NCI-H187 (cell line): ENCODE measurements around the gene GAP43.

ENCODE experiments used
- DNase-seq, 2 experiments: peaks; one replicate each; lab custom pipeline; 2025; lab: John Stamatoyannopoulos, UW

Gene GAP43

GRCh38 chr3:115662356-115662755 lies 39.0 kb downstream of the GAP43 start:
- no peak for DNase-seq

GRCh38 chr3:115663414-115663813 lies 40.1 kb downstream of the GAP43 start:
- no peak for DNase-seq

- DNase-seq, result no peak
Observed at GRCh38 chr3:115666081-115666480, 42.8 kb downstream of the GAP43 start.

GRCh38 chr3:115666920-115667737 lies 43.8 kb downstream of the GAP43 start:
- DNase-seq, result no peak

- no peak for DNase-seq
Observed at GRCh38 chr3:115667738-115668065, 44.4 kb downstream of the GAP43 start.

- DNase-seq, result no peak
Observed at GRCh38 chr3:115670911-115671310, 47.6 kb downstream of the GAP43 start.

- no peak for DNase-seq
Observed at GRCh38 chr3:115671761-115672455, 48.6 kb downstream of the GAP43 start.

- no peak for DNase-seq
Observed at GRCh38 chr3:115673881-115674280, 50.6 kb downstream of the GAP43 start.

- DNase-seq, result no peak
Observed at GRCh38 chr3:115676336-115676735, 53.0 kb downstream of the GAP43 start.

- no peak for DNase-seq
Observed at GRCh38 chr3:115680803-115681345, 57.6 kb downstream of the GAP43 start.

- DNase-seq, result no peak
Observed at GRCh38 chr3:115681736-115682135, 58.4 kb downstream of the GAP43 start.

GRCh38 chr3:115683305-115683704 lies 60.0 kb downstream of the GAP43 start:
- no peak for DNase-seq

- no peak for DNase-seq
Observed at GRCh38 chr3:115683773-115684172, 60.5 kb downstream of the GAP43 start.

- DNase-seq, result no peak
Observed at GRCh38 chr3:115685097-115685496, 61.8 kb downstream of the GAP43 start.

GRCh38 chr3:115687721-115688120 lies 64.4 kb downstream of the GAP43 start:
- DNase-seq, result no peak

- DNase-seq, result peak in 1 of 2 experiments; percentile 67
Observed at GRCh38 chr3:115688418-115688817, 65.1 kb downstream of the GAP43 start.

- DNase-seq, result no peak
Observed at GRCh38 chr3:115689928-115690327, 66.6 kb downstream of the GAP43 start.

GRCh38 chr3:115691964-115692363 lies 68.7 kb downstream of the GAP43 start:
- DNase-seq, result no peak

GRCh38 chr3:115692887-115693524 lies 69.7 kb downstream of the GAP43 start:
- DNase-seq, result peak; percentile 75 to 80

- DNase-seq, result peak; percentile 42 to 69
Observed at GRCh38 chr3:115693868-115694267, 70.6 kb downstream of the GAP43 start.

- DNase-seq, result no peak
Observed at GRCh38 chr3:115695090-115695489, 71.8 kb downstream of the GAP43 start.

- DNase-seq, result no peak
Observed at GRCh38 chr3:115697263-115698053, 74.1 kb downstream of the GAP43 start.
